IMR-90 (cell line): ENCODE results near the gene MRTFA. TPM values are rescaled to one million over a fixed set of nuclear protein-coding genes. Genes with fewer than 3 reads are reported as not detected.

Experiments used
- ATAC-seq: fragments of 200-7000 bp; cut with Tn5 transposase; 2 replicates; pipeline ENCODE4 v1.9.1; 2020; ENCODE audit warnings: low read depth, mild to moderate bottlenecking, moderate library complexity
- BruUV-seq: library from RNA; stranded (reverse); fragments of 400-500 nt; replicated peaks from 2 replicates; lab custom pipeline; 2021; lab: Mats Ljungman, UMichigan
- CTCF ChIA-PET: fragments of 300-600 bp; formaldehyde crosslinking; extraction: SDS; loops from one replicate; lab custom pipeline; 2021; ENCODE audit warnings: antibody characterized with exemption; lab: Yijun Ruan, JAX
- POLR2A ChIA-PET: fragments of 300-600 bp; sonication (Branson Sonifier 250); formaldehyde crosslinking; loops from one replicate; lab custom pipeline; 2022; ENCODE audit warnings: antibody characterized with exemption; ENCODE audit not compliant: unreplicated experiment; lab: Charles Lee
- DNase-seq: peaks from one replicate; pipeline ENCODE4 v3.0.0; 2013
- H2AFZ ChIP-seq: replicated peaks from 2 replicates; pipeline ENCODE3; 2013; ENCODE audit warnings: low read length, mild to moderate bottlenecking; ENCODE audit not compliant: poor library complexity
- H2AK5ac ChIP-seq: 2 replicates; pipeline ENCODE4 v1.6.1; 2013; ENCODE audit warnings: low read depth, low read length, inconsistent platforms
- H2AK9ac ChIP-seq: replicated peaks from 2 replicates; pipeline ENCODE3; 2013; ENCODE audit warnings: mild to moderate bottlenecking, low read depth, low read length, moderate library complexity; ENCODE audit not compliant: poor library complexity
- H2BK120ac ChIP-seq: 2 replicates; pipeline ENCODE4 v1.6.1; 2013; ENCODE audit warnings: low read depth, low read length, inconsistent platforms
- H2BK15ac ChIP-seq: 3 replicates; pipeline ENCODE4 v1.6.1; 2013; ENCODE audit warnings: low read depth, low read length, inconsistent platforms
- H2BK20ac ChIP-seq: 2 replicates; pipeline ENCODE4 v1.6.1; 2013; ENCODE audit warnings: low read depth, mild to moderate bottlenecking, inconsistent platforms, low read length, moderate library complexity
- H2BK5ac ChIP-seq: 2 replicates; pipeline ENCODE4 v1.6.1; 2013; ENCODE audit warnings: mild to moderate bottlenecking, low read depth, low read length, inconsistent platforms; ENCODE audit not compliant: poor library complexity, severe bottlenecking
- H3K14ac ChIP-seq: replicated peaks from 2 replicates; pipeline ENCODE4 v1.6.1; 2013; ENCODE audit warnings: low read depth, low read length, inconsistent platforms
- H3K18ac ChIP-seq: 2 replicates; pipeline ENCODE4 v1.6.1; 2013; ENCODE audit warnings: low read depth, low read length, control low read depth
- H3K23ac ChIP-seq: 2 replicates; pipeline ENCODE4 v1.6.1; 2013; ENCODE audit warnings: low read depth, low read length, inconsistent platforms
- H3K27ac ChIP-seq: 2 replicates; pipeline ENCODE4 v1.5.1; 2013; ENCODE audit warnings: mild to moderate bottlenecking, control low read depth, low read length; ENCODE audit not compliant: insufficient read depth
- H3K27me3 ChIP-seq: 2 replicates; pipeline ENCODE4 v1.6.1; 2013; ENCODE audit warnings: low read length; ENCODE audit not compliant: control insufficient read depth, insufficient read depth
- H3K36me3 ChIP-seq: 2 replicates; pipeline ENCODE4 v1.6.1; 2013; ENCODE audit warnings: low read length, mixed read lengths; ENCODE audit not compliant: control insufficient read depth, insufficient read depth
- H3K4ac ChIP-seq: 2 replicates; pipeline ENCODE4 v1.6.1; 2013; ENCODE audit warnings: low read depth, low read length, inconsistent platforms
- H3K4me1 ChIP-seq: 2 replicates; pipeline ENCODE4 v1.6.1; 2013; ENCODE audit warnings: low read length, mixed read lengths; ENCODE audit not compliant: control insufficient read depth, insufficient read depth
- H3K4me2 ChIP-seq: 2 replicates; pipeline ENCODE4 v1.6.1; 2013; ENCODE audit warnings: low read depth, mild to moderate bottlenecking, control low read depth, low read length, moderate library complexity
- H3K4me3 ChIP-seq: 2 replicates; pipeline ENCODE4 v1.5.1; 2013; ENCODE audit warnings: low read depth, mild to moderate bottlenecking, control low read depth, low read length, moderate library complexity; ENCODE audit not compliant: insufficient read depth
- H3K56ac ChIP-seq: 2 replicates; pipeline ENCODE4 v1.6.1; 2013; ENCODE audit warnings: low read length, inconsistent platforms; ENCODE audit not compliant: insufficient read depth; ENCODE audit errors: extremely low read depth
- H3K79me1 ChIP-seq, 2 experiments: 2 replicates each; pipeline ENCODE4 v1.6.1; 2013; ENCODE audit warnings: low read length in 2 of 2, inconsistent platforms in 1 of 2, low read depth in 1 of 2
- H3K9ac ChIP-seq: 2 replicates; pipeline ENCODE4 v1.6.1; 2013; ENCODE audit warnings: low read depth, low read length, control low read depth
- H3K9me1 ChIP-seq: 2 replicates; pipeline ENCODE4 v1.6.1; 2013; ENCODE audit warnings: low read length, inconsistent platforms; ENCODE audit not compliant: insufficient read depth
- H3K9me3 ChIP-seq: 2 replicates; pipeline ENCODE4 v1.6.1; 2013; ENCODE audit warnings: low read length; ENCODE audit not compliant: control insufficient read depth, insufficient read depth
- H4K20me1 ChIP-seq: 2 replicates; pipeline ENCODE4 v1.6.1; 2013; ENCODE audit warnings: low read length, inconsistent platforms; ENCODE audit not compliant: insufficient read depth
- H4K5ac ChIP-seq: 2 replicates; pipeline ENCODE4 v1.6.1; 2013; ENCODE audit warnings: mild to moderate bottlenecking, low read depth, low read length, control low read depth
- H4K8ac ChIP-seq, 2 experiments: 2 replicates each; pipeline ENCODE4 v1.6.1; 2013; ENCODE audit warnings: low read depth in 2 of 2, low read length in 2 of 2, control low read depth in 1 of 2, inconsistent platforms in 1 of 2
- H4K91ac ChIP-seq: 2 replicates; pipeline ENCODE4 v1.6.1; 2013; ENCODE audit warnings: low read depth, low read length, inconsistent platforms; ENCODE audit not compliant: insufficient read depth
- CEBPB ChIP-seq: IDR thresholded peaks from 2 replicates; pipeline ENCODE4 v1.6.1; 2012; ENCODE audit warnings: low read depth, low read length, improper control_type of control experiment
- CHD1 ChIP-seq: IDR thresholded peaks from 2 replicates; pipeline ENCODE4 v1.6.1; 2012; ENCODE audit warnings: low read depth, low read length, improper control_type of control experiment
- CTCF ChIP-seq: conservative IDR thresholded peaks from 2 replicates; pipeline ENCODE4 v1.5.1; 2012; ENCODE audit warnings: mild to moderate bottlenecking, low read depth, low read length, improper control_type of control experiment
- ELK1 ChIP-seq: fragments of 150-350 bp; IDR thresholded peaks from 2 replicates; pipeline ENCODE4 v1.6.1; 2016; ENCODE audit warnings: low read depth, mild to moderate bottlenecking, low read length, moderate library complexity, borderline replicate concordance
- MAFK ChIP-seq: IDR thresholded peaks from 2 replicates; pipeline ENCODE4 v1.6.1; 2012; ENCODE audit warnings: low read depth, low read length, improper control_type of control experiment
- MAZ ChIP-seq: IDR thresholded peaks from 2 replicates; pipeline ENCODE4 v1.6.1; 2012; ENCODE audit warnings: low read depth, mild to moderate bottlenecking, low read length, improper control_type of control experiment, moderate library complexity, borderline replicate concordance
- MXI1 ChIP-seq: IDR thresholded peaks from 2 replicates; pipeline ENCODE4 v1.6.1; 2012; ENCODE audit warnings: low read depth, mild to moderate bottlenecking, low read length, moderate library complexity, borderline replicate concordance
- NFE2L2 ChIP-seq: fragments of 150-350 bp; IDR thresholded peaks from 2 replicates; pipeline ENCODE4 v1.6.1; 2016; ENCODE audit warnings: low read depth, mild to moderate bottlenecking, low read length
- POLR2A ChIP-seq: IDR thresholded peaks from 2 replicates; pipeline ENCODE4 v1.6.1; 2012; ENCODE audit warnings: mild to moderate bottlenecking, low read depth, low read length
- USF2 ChIP-seq: fragments of 150-350 bp; IDR thresholded peaks from 2 replicates; pipeline ENCODE4 v1.6.1; 2017; ENCODE audit warnings: mild to moderate bottlenecking, antibody characterized with exemption, low read length, low read depth
- dilution Hi-C: fragments of 300-500 bp; cut with HindIII; formaldehyde crosslinking; loops from one replicate; pipeline ENCODE4 v1.14.3; 2018; ENCODE audit warnings: low sequenced_read_pairs; ENCODE audit not compliant: unreplicated experiment
- in situ Hi-C: fragments of 300-500 bp; cut with MboI; formaldehyde crosslinking; loops from 3 replicates; pipeline ENCODE4 v1.14.3; 2019; ENCODE audit warnings: low sequenced_read_pairs, inconsistent platforms, mixed read lengths
- intact Hi-C: fragments of 100-400 bp; cut with micrococcal nuclease; formaldehyde crosslinking; loops from 2 replicates; pipeline ENCODE4 v1.10.0; 2022
- polyA plus RNA-seq, 3 experiments: library from polyadenylated mRNA; depleted of rRNA; stranded (reverse); fragments of >200 nt; gene quantifications; 2 replicates each; pipeline ENCODE4 v1.2.3, GENCODE V29; 2012; ENCODE audit warnings: low replicate concordance in 1 of 3
- total RNA-seq: library from RNA; depleted of rRNA; stranded (reverse); fragments of >200 nt; gene quantifications from 2 replicates; pipeline ENCODE4 v1.2.3, GENCODE V29; 2012

Gene MRTFA
- total and polyA plus RNA-seq, 2 of the 4 experiments (the other 2 are of a cell fraction): 12.5 to 17.2 TPM

- CTCF ChIA-PET: no interaction called here
- DNase-seq: no peak
- Histone ChIP-seq H3K27me3 (no peaks in the 10 kb centered on the region), H3K23ac (peak overlapping the region; percentile 99; the same call in 1 of the 2 replicates), H4K5ac (peak overlapping the region; percentile 55), H3K9me1 (peaks cover 30% of the 10 kb centered on the region), H3K79me1 (peaks cover 31 to 86% of the 10 kb centered on the region in 2 experiments), H3K4me1 (peaks cover 31% of the 10 kb centered on the region), H3K18ac (peak overlapping the region; percentile 87), H4K8ac (peak overlapping the region; percentile 59 to 90; a peak in 2 of 4 replicates), H3K14ac (peak overlapping the region; percentile 45), H3K36me3 (no peaks in the 10 kb centered on the region), H3K56ac (no peak overlapping the region), H3K9me3 (no peaks in the 10 kb centered on the region), H2AK9ac (no peak overlapping the region), H3K4me2 (no peak overlapping the region), H3K4ac (peak overlapping the region; percentile 97), H4K91ac (peak overlapping the region; percentile 74), H2AK5ac (peak overlapping the region; percentile 96), H3K9ac (no peak overlapping the region), H2BK20ac (peak overlapping the region; percentile 55), H3K4me3 (no peak overlapping the region), H4K20me1 (no peaks in the 10 kb centered on the region), H2BK15ac (peak overlapping the region; percentile 89), H2BK5ac (peak overlapping the region; percentile 97), H2AFZ (no peak overlapping the region), H3K27ac (peak overlapping the region; percentile 82; the same call in 1 of the 2 replicates), H2BK120ac (peak overlapping the region; percentile 95)
- no peak for ATAC-seq
- intact Hi-C loops: loop anchor here (2.0 to 5.0 kb wide), 2 partner anchors 74 to 125 kb away; partner anchors contain the start of gene MRTFA
- dilution Hi-C loops: no loop called here
- TF ChIP-seq USF2 (no peak), MXI1 (no peak), CTCF (no peak), CHD1 (no peak), CEBPB (no peak), MAZ (no peak), ELK1 (no peak), MAFK (no peak), POLR2A (no peak), NFE2L2 (no peak)
- BruUV-seq: no TSS peak
- POLR2A ChIA-PET: no interaction called here
- in situ Hi-C loops: no loop called here
These were observed 124.9 kb downstream of the MRTFA start for GRCh38 chr22:40511604-40512003.
